GM18519 (cell line): ENCODE measurements around the gene SPATA20.

ENCODE experiments used
- ATAC-seq: cut with Tn5 transposase; IDR thresholded peaks from one replicate; pipeline ENCODE4 v1.9.1; 2021; ENCODE audit warnings: mild to moderate bottlenecking, moderate library complexity; ENCODE audit not compliant: unreplicated experiment, low FRiP score

Gene SPATA20

GRCh38 chr17:50538549-50539410 lies 8.2 kb upstream of the SPATA20 start:
- no peak for ATAC-seq

- no peak for ATAC-seq
Observed at GRCh38 chr17:50539762-50540559, 7.0 kb upstream of the SPATA20 start.

- ATAC-seq, result no peak
Observed at GRCh38 chr17:50540560-50541401, 6.2 kb upstream of the SPATA20 start.

DNA sequence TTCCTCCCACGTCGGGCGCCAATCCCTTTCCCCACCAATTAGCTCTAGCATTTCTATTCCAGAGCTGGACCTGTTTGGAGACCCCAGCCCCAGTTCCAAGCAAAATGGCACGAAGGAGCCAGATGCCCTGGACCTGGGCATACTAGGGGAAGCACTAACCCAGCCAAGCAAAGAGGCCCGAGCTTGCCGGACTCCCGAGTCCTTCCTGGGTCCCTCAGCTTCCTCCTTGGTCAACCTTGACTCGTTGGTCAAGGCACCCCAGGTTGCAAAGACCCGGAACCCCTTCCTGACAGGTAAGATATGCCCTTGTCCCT lies 5.6 kb upstream of the SPATA20 start:
- no peak for ATAC-seq

DNA sequence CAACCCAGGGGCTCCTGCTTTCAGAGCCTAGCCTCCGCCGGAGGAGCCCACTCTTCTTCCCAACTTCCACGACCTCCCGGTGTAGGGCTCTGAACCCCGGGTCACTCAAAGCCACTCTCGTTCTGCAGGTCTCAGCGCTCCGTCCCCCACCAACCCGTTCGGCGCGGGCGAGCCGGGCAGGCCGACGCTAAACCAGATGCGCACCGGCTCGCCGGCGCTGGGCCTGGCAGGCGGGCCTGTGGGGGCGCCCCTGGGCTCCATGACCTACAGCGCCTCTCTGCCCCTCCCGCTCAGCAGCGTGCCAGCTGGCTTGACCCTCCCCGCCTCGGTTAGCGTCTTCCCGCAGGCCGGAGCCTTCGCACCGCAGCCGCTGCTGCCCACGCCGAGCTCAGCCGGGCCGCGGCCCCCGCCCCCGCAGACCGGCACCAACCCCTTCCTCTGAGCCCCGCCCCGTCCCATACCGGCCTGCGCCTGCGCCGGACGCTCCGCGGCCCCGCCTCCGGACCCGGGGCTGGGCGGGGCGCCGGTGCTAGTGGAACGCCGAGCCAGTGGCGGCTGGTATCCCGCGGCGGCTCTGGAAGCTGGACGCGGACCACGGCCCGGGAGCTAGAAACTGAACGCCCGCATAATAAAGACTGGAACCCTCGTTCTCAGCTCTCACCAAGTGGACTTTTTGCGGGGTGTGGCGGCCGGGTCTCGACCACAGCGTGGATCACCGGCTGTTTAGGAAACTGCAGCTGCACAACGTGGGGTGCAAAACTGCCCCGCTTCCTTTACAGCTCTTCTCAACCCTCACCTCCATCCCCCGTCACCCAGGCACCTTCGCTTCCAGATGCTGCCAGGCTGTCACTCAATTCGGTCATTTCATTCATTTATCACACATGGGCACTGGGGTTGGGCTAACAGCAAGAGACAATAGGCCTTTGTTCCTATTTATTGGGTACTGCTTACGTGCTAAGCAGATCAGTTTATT lies 5.0 kb upstream of the SPATA20 start:
- peak; percentile 45 for ATAC-seq

GRCh38 chr17:50542795-50543774 lies 3.9 kb upstream of the SPATA20 start:
- no peak for ATAC-seq

GRCh38 chr17:50544516-50544915 lies 2.5 kb upstream of the SPATA20 start:
- no peak for ATAC-seq

DNA sequence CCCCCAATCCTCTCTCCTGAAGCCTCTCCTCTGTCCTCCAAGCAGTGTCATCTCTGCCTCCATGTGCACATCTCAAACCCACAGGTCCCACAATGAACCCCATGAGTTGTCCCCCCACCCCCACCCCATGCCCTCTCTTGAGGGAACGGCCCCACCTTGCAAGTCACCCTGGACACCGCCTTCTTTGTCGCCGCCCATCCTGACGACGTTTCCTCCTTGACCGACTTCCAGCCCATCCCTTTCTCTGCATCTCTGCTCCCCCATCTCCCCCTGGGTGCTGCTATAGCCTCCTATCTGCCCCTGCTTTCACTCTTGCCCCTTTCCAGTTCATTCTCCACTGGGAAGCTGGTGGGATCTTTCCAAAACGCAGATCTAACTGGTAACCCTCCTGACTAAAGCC lies 1.7 kb upstream of the SPATA20 start:
- no peak for ATAC-seq

DNA sequence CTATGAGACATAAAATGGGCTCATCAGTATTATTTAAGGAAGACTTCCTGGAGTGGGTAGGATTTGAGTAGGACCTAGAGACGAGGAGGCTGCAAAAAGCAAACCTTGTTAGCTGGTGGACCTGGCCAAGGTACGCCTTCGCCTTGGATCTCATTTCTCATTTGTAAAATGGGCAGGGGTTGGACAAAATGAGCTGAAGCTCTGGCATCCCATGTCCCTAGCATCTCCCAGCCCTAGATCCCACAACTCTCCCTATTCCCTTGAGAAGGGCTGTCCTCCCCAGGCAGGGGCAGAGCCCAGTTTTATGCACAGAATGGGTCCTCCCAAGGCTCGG lies 306 bp upstream of the SPATA20 start:
- ATAC-seq, result no peak

- no peak for ATAC-seq
Observed at GRCh38 chr17:50547736-50548083, 736 bp downstream of the SPATA20 start.

DNA sequence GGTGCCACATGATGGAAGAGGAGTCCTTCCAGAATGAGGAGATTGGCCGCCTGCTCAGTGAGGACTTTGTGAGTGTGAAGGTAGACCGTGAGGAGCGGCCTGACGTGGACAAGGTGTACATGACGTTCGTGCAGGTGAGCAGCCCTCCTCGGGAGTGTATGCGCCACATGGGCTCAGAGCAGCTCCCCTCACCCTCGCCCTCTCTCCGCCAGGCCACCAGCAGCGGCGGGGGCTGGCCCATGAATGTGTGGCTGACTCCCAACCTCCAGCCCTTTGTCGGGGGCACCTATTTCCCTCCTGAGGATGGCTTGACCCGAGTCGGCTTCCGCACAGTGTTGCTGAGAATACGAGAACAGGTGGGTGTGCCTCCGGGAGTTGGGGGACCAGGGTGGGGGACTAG lies 1.9 kb downstream of the SPATA20 start:
- no peak for ATAC-seq

- ATAC-seq, result no peak
Observed at GRCh38 chr17:50549256-50549941, 2.4 kb downstream of the SPATA20 start.

- ATAC-seq, result no peak
Observed at GRCh38 chr17:50549969-50550368, 3.0 kb downstream of the SPATA20 start.

- ATAC-seq, result no peak
Observed at GRCh38 chr17:50550661-50551432, 3.9 kb downstream of the SPATA20 start.

- no peak for ATAC-seq
Observed at GRCh38 chr17:50551433-50551815, 4.5 kb downstream of the SPATA20 start.

GRCh38 chr17:50551884-50552283 lies 4.9 kb downstream of the SPATA20 start:
- ATAC-seq, result no peak

- ATAC-seq, result no peak
Observed at GRCh38 chr17:50554201-50554600, 7.2 kb downstream of the SPATA20 start.

DNA sequence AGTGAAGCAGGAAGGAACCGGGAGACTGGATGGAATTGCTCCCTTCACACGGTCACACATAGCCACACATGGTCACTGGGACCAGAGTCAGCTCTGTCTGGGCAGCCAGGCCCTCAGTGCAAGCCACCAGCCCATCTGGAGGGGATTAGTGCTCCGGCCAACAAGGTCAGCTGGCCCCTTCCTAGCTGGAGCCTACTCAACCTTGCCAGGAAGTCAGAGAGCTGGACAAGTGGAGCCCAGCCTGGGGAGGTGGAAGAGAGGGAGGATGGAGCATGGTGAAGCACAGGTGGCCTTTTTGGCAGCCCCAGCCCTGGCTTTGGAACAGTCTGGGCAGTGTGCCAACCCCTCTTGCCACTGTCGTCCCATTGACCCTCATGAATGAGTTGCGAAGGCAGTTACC lies 9.8 kb downstream of the SPATA20 start:
- no peak for ATAC-seq
